Measurements from ENCODE around the gene SLC44A2.

Gene SLC44A2

GRCh38 chr19:10687518-10688288 is 62.4 kb downstream of the SLC44A2 start:
- no peak for TF ChIP-seq CTCF (conservative IDR thresholded peaks at IDR 0.05; ENCODE audit: low read depth, low read length)
- H3K4me3 ChIP-seq (ENCODE audit: low read length): no peak overlapping the region
- DNase-seq (ENCODE audit: low read depth): no peak

GRCh38 chr19:10688545-10689280 is 63.4 kb downstream of the SLC44A2 start:
- no peak for TF ChIP-seq CTCF (conservative IDR thresholded peaks at IDR 0.05; ENCODE audit: low read depth, low read length)
- DNase-seq (ENCODE audit: low read depth): no peak
- no peak overlapping the region for H3K4me3 ChIP-seq (ENCODE audit: low read length)

- DNase-seq (ENCODE audit: low read depth): no peak
- no peak overlapping the region for H3K4me3 ChIP-seq (ENCODE audit: low read length)
- TF ChIP-seq CTCF (conservative IDR thresholded peaks at IDR 0.05; ENCODE audit: low read depth, low read length): no peak
These were observed 65.0 kb downstream of the SLC44A2 start for GRCh38 chr19:10690341-10690781.

GRCh38 chr19:10691178-10691881 is 66.0 kb downstream of the SLC44A2 start:
- no peak overlapping the region for H3K4me3 ChIP-seq (ENCODE audit: low read length)
- no peak for DNase-seq (ENCODE audit: low read depth)
- TF ChIP-seq CTCF (conservative IDR thresholded peaks at IDR 0.05; ENCODE audit: low read depth, low read length): no peak

GRCh38 chr19:10691883-10692282 is 66.5 kb downstream of the SLC44A2 start:
- TF ChIP-seq CTCF (conservative IDR thresholded peaks at IDR 0.05; ENCODE audit: low read depth, low read length): no peak
- DNase-seq (ENCODE audit: low read depth): no peak
- H3K4me3 ChIP-seq (ENCODE audit: low read length): no peak overlapping the region

GRCh38 chr19:10692673-10693264 is 67.4 kb downstream of the SLC44A2 start:
- TF ChIP-seq CTCF (conservative IDR thresholded peaks at IDR 0.05; ENCODE audit: low read depth, low read length): no peak
- no peak for DNase-seq (ENCODE audit: low read depth)
- H3K4me3 ChIP-seq (ENCODE audit: low read length): no peak overlapping the region
